ENCODE measurements around the gene PIK3CG. TPM values are rescaled to one million over a fixed set of nuclear protein-coding genes. Genes with fewer than 3 reads are reported as not detected.

PIK3CG gene
- total and polyA plus RNA-seq, 10 of the 15 experiments (the other 5 are each of a cell fraction or from before 2014, with no cell fraction given): 0.79 to 7.6 (median 5.2) TPM

GRCh38 chr7:106911959-106912358 lies 46.9 kb downstream of the PIK3CG start:
- Histone ChIP-seq H3K4me3 (no peak overlapping the region), H3K79me2 (ENCODE audit: control insufficient read depth, insufficient read depth, low read length) (no peaks in the 10 kb centered on the region), H3K27me3 (replicated peaks in 1 of 2; ENCODE audit: control insufficient read depth in 2 of 2, insufficient read depth in 2 of 2, low read length in 1 of 2) (peaks cover 0 to 4% of the 10 kb centered on the region in 2 experiments; a peak in 1 of 4 replicates), H3K4me1 (ENCODE audit: control insufficient read depth, insufficient read depth, low read length) (peaks cover 2% of the 10 kb centered on the region; the same call in 1 of the 2 replicates), H3K27ac (ENCODE audit: control insufficient read depth, insufficient read depth) (no peak overlapping the region), H4K20me1 (ENCODE audit: control insufficient read depth, insufficient read depth) (no peaks in the 10 kb centered on the region), H3K9ac (ENCODE audit: control insufficient read depth, insufficient read depth, low read length) (no peak overlapping the region), H3K9me3 (replicated peaks; ENCODE audit: control insufficient read depth, insufficient read depth, low read length) (no peaks in the 10 kb centered on the region; the same call in 2 of the 3 replicates), H2AFZ (ENCODE audit: control insufficient read depth, low read depth, low read length) (no peak overlapping the region), H3K4me2 (ENCODE audit: control insufficient read depth, insufficient read depth) (no peak overlapping the region), H3K36me3 (ENCODE audit: control insufficient read depth in 2 of 2, insufficient read depth in 2 of 2, low read length in 1 of 2) (no peaks in the 10 kb centered on the region)
- ChIA-PET RAD21 (ENCODE audit: unreplicated experiment) (no interaction called here), CTCF (no interaction called here), POLR2A (no interaction called here), SMC1A (ENCODE audit: uncharacterized antibody, unreplicated experiment) (no interaction called here)
- ATAC-seq (no peak), DNase-seq (ENCODE audit: low read depth, low spot score) (no peak), FAIRE-seq (no peak)
- 20% methylated on average over 2 of the region's 2 CpGs for WGBS (ENCODE audit: insufficient coverage, insufficient replicate concordance, low lambda C conversion rate, missing lambda C conversion rate)
- intact Hi-C loops (cut with micrococcal nuclease; ENCODE audit: unreplicated experiment): no loop called here
- no peak for TF ChIP-seq ZBTB11 (CRISPR knock-in tag; IDR thresholded peaks at IDR 0.05)
- peak; percentile 36; the same call in 1 of the 2 replicates for TF ChIP-seq SPI1 (IDR thresholded peaks at IDR 0.05; ENCODE audit: borderline replicate concordance, insufficient read depth, low read depth, low read length)
- no TSS peak for BruUV-seq (replicated peaks)
- in situ Hi-C loops (cut with MboI): no loop called here

GRCh38 chr7:106914018-106914607 lies 49.0 kb downstream of the PIK3CG start:
- Histone ChIP-seq H3K9me3 (replicated peaks; ENCODE audit: control insufficient read depth, insufficient read depth, low read length) (no peaks in the 10 kb centered on the region; the same call in 1 of the 3 replicates), H3K79me2 (ENCODE audit: control insufficient read depth, insufficient read depth, low read length) (no peaks in the 10 kb centered on the region), H2AFZ (ENCODE audit: control insufficient read depth, low read depth, low read length) (no peak overlapping the region), H3K9ac (ENCODE audit: control insufficient read depth, insufficient read depth, low read length) (no peak overlapping the region), H4K20me1 (ENCODE audit: control insufficient read depth, insufficient read depth) (no peaks in the 10 kb centered on the region), H3K4me1 (ENCODE audit: control insufficient read depth, insufficient read depth, low read length) (peaks cover 2% of the 10 kb centered on the region; the same call in 1 of the 2 replicates), H3K36me3 (ENCODE audit: control insufficient read depth in 2 of 2, insufficient read depth in 2 of 2, low read length in 1 of 2) (no peaks in the 10 kb centered on the region), H3K27ac (ENCODE audit: control insufficient read depth, insufficient read depth) (no peak overlapping the region), H3K4me2 (ENCODE audit: control insufficient read depth, insufficient read depth) (no peak overlapping the region), H3K4me3 (no peak overlapping the region), H3K27me3 (replicated peaks in 1 of 2; ENCODE audit: control insufficient read depth in 2 of 2, insufficient read depth in 2 of 2, low read length in 1 of 2) (peaks cover 0 to 9% of the 10 kb centered on the region in 2 experiments; a peak in 3 of 4 replicates)
- in situ Hi-C loops (cut with MboI): no loop called here
- ATAC-seq (no peak), FAIRE-seq (no peak), DNase-seq (ENCODE audit: low read depth, low spot score) (no peak)
- ChIA-PET POLR2A (no interaction called here), RAD21 (ENCODE audit: unreplicated experiment) (no interaction called here), SMC1A (ENCODE audit: uncharacterized antibody, unreplicated experiment) (no interaction called here), CTCF (no interaction called here)
- no TSS peak for BruUV-seq (replicated peaks)
- 75% methylated on average over 3 of the region's 3 CpGs for WGBS (ENCODE audit: insufficient coverage, insufficient replicate concordance, low lambda C conversion rate, missing lambda C conversion rate)
- intact Hi-C loops (cut with micrococcal nuclease; ENCODE audit: unreplicated experiment): no loop called here
- TF ChIP-seq CUX1 (IDR thresholded peaks at IDR 0.05; ENCODE audit: insufficient replicate concordance, low read depth, low read length): no peak
- TF ChIP-seq CEBPB (IDR thresholded peaks at IDR 0.05; ENCODE audit: borderline replicate concordance in 1 of 2, low read depth in 2 of 2, low read length in 2 of 2): peak in 1 of 2 experiments; percentile 77; a peak in 2 of 4 replicates
- TF ChIP-seq MEF2B (IDR thresholded peaks at IDR 0.05; ENCODE audit: partially characterized antibody, poor library complexity, severe bottlenecking): no peak
